ENCODE measurements around the gene MT1E.

Gene MT1E

DNA sequence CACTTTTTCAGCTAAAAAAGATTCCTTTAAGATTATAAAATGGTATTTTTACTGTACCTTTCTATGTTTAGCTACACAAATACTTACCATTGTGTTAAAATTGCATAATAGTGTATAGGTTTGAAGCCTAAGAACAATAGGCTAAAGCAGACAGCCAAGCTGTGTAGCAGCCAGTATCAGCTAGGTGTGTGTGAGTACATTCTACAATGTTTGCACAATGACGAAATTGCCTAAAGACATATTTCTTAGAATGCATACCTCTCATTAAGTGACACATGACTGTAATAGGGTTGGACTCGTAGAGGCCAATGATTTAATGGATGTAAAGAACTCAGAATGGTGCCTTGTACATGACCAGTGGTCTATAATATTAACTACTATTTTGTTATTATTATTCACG, 24.2 kb downstream of the MT1E start:
- Histone ChIP-seq H3K27me3 (ENCODE audit: low read depth, low read length) (peaks cover 38% of the 10 kb centered on the region), H2AFZ (ENCODE audit: low read depth, low read length) (no peak overlapping the region), H3K4me2 (ENCODE audit: low read length) (no peak overlapping the region), H3K9me3 (ENCODE audit: insufficient read depth, low read length) (no peaks in the 10 kb centered on the region), H3K4me3 (ENCODE audit: low read length) (no peak overlapping the region), H3K36me3 (replicated peaks; ENCODE audit: low read depth, low read length) (no peaks in the 10 kb centered on the region), H3K79me2 (ENCODE audit: low read length) (no peaks in the 10 kb centered on the region), H3K4me1 (ENCODE audit: low read length) (peaks cover 2% of the 10 kb centered on the region; the same call in 1 of the 2 replicates), H3K9ac (ENCODE audit: low read length) (no peak overlapping the region), H3K27ac (ENCODE audit: low read length) (no peak overlapping the region), H4K20me1 (ENCODE audit: insufficient read depth, low read length) (no peaks in the 10 kb centered on the region)
- TF ChIP-seq, protein P1, sequence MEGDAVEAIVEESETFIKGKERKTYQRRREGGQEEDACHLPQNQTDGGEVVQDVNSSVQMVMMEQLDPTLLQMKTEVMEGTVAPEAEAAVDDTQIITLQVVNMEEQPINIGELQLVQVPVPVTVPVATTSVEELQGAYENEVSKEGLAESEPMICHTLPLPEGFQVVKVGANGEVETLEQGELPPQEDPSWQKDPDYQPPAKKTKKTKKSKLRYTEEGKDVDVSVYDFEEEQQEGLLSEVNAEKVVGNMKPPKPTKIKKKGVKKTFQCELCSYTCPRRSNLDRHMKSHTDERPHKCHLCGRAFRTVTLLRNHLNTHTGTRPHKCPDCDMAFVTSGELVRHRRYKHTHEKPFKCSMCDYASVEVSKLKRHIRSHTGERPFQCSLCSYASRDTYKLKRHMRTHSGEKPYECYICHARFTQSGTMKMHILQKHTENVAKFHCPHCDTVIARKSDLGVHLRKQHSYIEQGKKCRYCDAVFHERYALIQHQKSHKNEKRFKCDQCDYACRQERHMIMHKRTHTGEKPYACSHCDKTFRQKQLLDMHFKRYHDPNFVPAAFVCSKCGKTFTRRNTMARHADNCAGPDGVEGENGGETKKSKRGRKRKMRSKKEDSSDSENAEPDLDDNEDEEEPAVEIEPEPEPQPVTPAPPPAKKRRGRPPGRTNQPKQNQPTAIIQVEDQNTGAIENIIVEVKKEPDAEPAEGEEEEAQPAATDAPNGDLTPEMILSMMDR (IDR thresholded peaks at IDR 0.05; ENCODE audit: low read depth, low read length), result no peak
- TF ChIP-seq EZH2phosphoT487 (IDR thresholded peaks at IDR 0.05; ENCODE audit: low read depth), result no peak

DNA sequence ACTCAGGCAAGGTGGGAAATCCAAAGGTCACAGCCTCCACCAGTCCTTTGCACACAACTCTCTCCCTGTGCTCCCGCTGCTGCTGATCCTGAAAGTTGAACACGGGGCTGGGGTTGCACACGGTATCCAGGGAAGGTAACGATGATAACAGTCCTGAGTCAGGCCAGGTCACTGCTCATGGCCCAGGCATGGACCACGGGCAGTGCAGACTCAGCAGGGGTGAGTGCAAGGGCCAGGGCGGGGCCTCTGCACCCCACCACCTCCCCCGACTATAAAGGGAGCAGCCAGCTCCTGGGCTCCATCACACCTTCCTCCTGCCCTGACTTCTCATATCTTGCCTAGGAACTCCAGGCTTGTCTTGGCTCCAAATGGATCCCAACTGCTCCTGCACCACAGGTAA, 26.0 kb downstream of the MT1E start, which contains the start of gene MT1B:
Gene MT1B (plus strand): TSS at position 301 of the 400 bp plus-strand sequence. CDS start 68 bp downstream, at position 369.
- Histone ChIP-seq H3K4me1 (ENCODE audit: low read length) (peaks cover 2% of the 10 kb centered on the region; the same call in 1 of the 2 replicates), H3K9me3 (ENCODE audit: insufficient read depth, low read length) (no peaks in the 10 kb centered on the region), H3K79me2 (ENCODE audit: low read length) (no peaks in the 10 kb centered on the region), H3K4me3 (ENCODE audit: low read length) (no peak within 1 kb of the TSS), H3K27me3 (ENCODE audit: low read depth, low read length) (peaks cover 28% of the 10 kb centered on the region), H3K27ac (ENCODE audit: low read length) (no peak within 1 kb of the TSS), H4K20me1 (ENCODE audit: insufficient read depth, low read length) (no peaks in the 10 kb centered on the region), H3K36me3 (replicated peaks; ENCODE audit: low read depth, low read length) (no peaks in the 10 kb centered on the region), H3K9ac (ENCODE audit: low read length) (no peak within 1 kb of the TSS), H2AFZ (ENCODE audit: low read depth, low read length) (no peak within 1 kb of the TSS), H3K4me2 (ENCODE audit: low read length) (no peak within 1 kb of the TSS)
- TF ChIP-seq, protein P1 (IDR thresholded peaks at IDR 0.05; ENCODE audit: low read depth, low read length), result no peak
- no peak for TF ChIP-seq EZH2phosphoT487 (IDR thresholded peaks at IDR 0.05; ENCODE audit: low read depth)

DNA sequence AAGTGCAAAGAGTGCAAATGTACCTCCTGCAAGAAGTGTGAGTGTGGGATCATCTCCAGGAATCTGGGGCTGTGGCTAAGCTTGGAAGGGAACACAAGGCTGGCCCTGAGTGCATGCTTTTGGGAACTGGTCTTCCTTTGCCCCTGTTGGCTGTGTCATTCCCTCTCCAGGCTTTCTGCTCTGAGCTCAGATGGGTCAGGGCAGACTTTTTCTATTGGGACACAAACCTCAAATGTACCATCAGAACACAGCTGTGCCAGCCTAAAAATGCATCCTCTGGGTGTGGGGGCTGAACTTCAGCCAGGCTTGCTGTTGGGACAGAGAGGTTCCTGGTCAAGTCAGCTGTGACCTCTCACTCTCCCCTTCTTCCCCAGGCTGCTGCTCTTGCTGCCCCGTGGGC, 27.0 kb downstream of the MT1E start:
- H3K9me3 ChIP-seq (ENCODE audit: insufficient read depth, low read length), result no peaks in the 10 kb centered on the region
- H3K36me3 ChIP-seq (replicated peaks; ENCODE audit: low read depth, low read length), result no peaks in the 10 kb centered on the region
- no peak overlapping the region for H3K4me3 ChIP-seq (ENCODE audit: low read length)
- H3K9ac ChIP-seq (ENCODE audit: low read length), result no peak overlapping the region
- H4K20me1 ChIP-seq (ENCODE audit: insufficient read depth, low read length), result no peaks in the 10 kb centered on the region
- no peak overlapping the region for H3K4me2 ChIP-seq (ENCODE audit: low read length)
- H3K27me3 ChIP-seq (ENCODE audit: low read depth, low read length), result peaks cover 18% of the 10 kb centered on the region
- TF ChIP-seq EZH2phosphoT487 (IDR thresholded peaks at IDR 0.05; ENCODE audit: low read depth), result no peak
- TF ChIP-seq, protein P1 (IDR thresholded peaks at IDR 0.05; ENCODE audit: low read depth, low read length), result no peak
- peaks cover 2% of the 10 kb centered on the region; the same call in 1 of the 2 replicates for H3K4me1 ChIP-seq (ENCODE audit: low read length)
- H3K79me2 ChIP-seq (ENCODE audit: low read length), result no peaks in the 10 kb centered on the region
- H2AFZ ChIP-seq (ENCODE audit: low read depth, low read length), result no peak overlapping the region
- no peak overlapping the region for H3K27ac ChIP-seq (ENCODE audit: low read length)

DNA sequence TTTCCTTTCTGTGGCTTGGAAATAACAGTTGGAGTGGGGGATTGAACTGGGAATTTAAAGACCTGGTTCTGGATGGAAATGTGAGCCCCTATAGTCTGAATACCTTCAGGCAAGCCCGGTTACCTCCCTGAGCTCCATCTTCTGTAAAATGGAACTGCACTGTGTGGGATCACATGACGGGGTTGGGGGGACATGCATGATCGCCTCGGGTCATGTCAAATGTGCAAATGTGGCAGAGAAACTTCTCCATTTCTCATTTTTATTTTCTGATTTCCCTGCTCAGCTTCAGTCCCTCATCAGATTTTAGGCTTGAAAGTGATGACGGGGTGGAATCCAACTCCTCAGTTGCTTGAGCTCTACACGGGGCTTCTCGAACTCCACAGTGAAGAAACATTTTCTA, 27.6 kb downstream of the MT1E start:
- no peaks in the 10 kb centered on the region for H3K9me3 ChIP-seq (ENCODE audit: insufficient read depth, low read length)
- H3K27ac ChIP-seq (ENCODE audit: low read length), result no peak overlapping the region
- no peak overlapping the region for H2AFZ ChIP-seq (ENCODE audit: low read depth, low read length)
- H3K4me2 ChIP-seq (ENCODE audit: low read length), result no peak overlapping the region
- H3K79me2 ChIP-seq (ENCODE audit: low read length), result no peaks in the 10 kb centered on the region
- no peaks in the 10 kb centered on the region for H4K20me1 ChIP-seq (ENCODE audit: insufficient read depth, low read length)
- TF ChIP-seq, protein P1 (IDR thresholded peaks at IDR 0.05; ENCODE audit: low read depth, low read length), result no peak
- no peak for TF ChIP-seq EZH2phosphoT487 (IDR thresholded peaks at IDR 0.05; ENCODE audit: low read depth)
- H3K4me3 ChIP-seq (ENCODE audit: low read length), result no peak overlapping the region
- H3K36me3 ChIP-seq (replicated peaks; ENCODE audit: low read depth, low read length), result no peaks in the 10 kb centered on the region
- H3K9ac ChIP-seq (ENCODE audit: low read length), result no peak overlapping the region
- H3K27me3 ChIP-seq (ENCODE audit: low read depth, low read length), result peaks cover 17% of the 10 kb centered on the region
- peaks cover 5% of the 10 kb centered on the region; the same call in 1 of the 2 replicates for H3K4me1 ChIP-seq (ENCODE audit: low read length)
